IMR-90 (cell line): ENCODE data around the gene CCNI2. TPM values are rescaled to one million over a fixed set of nuclear protein-coding genes. Genes with fewer than 3 reads are reported as not detected.

Source experiments
- ATAC-seq: fragments of 200-7000 bp; cut with Tn5 transposase; 2 replicates; pipeline ENCODE4 v1.9.1; 2020; ENCODE audit warnings: low read depth, mild to moderate bottlenecking, moderate library complexity
- BruUV-seq: library from RNA; stranded (reverse); fragments of 400-500 nt; replicated peaks from 2 replicates; lab custom pipeline; 2021; lab: Mats Ljungman, UMichigan
- CTCF ChIA-PET: fragments of 300-600 bp; formaldehyde crosslinking; extraction: SDS; loops from one replicate; lab custom pipeline; 2021; ENCODE audit warnings: antibody characterized with exemption; lab: Yijun Ruan, JAX
- POLR2A ChIA-PET: fragments of 300-600 bp; sonication (Branson Sonifier 250); formaldehyde crosslinking; loops from one replicate; lab custom pipeline; 2022; ENCODE audit warnings: antibody characterized with exemption; ENCODE audit not compliant: unreplicated experiment; lab: Charles Lee
- DNase-seq: peaks from one replicate; pipeline ENCODE4 v3.0.0; 2013
- H2AFZ ChIP-seq: replicated peaks from 2 replicates; pipeline ENCODE3; 2013; ENCODE audit warnings: low read length, mild to moderate bottlenecking; ENCODE audit not compliant: poor library complexity
- H2AK5ac ChIP-seq: 2 replicates; pipeline ENCODE4 v1.6.1; 2013; ENCODE audit warnings: low read depth, low read length, inconsistent platforms
- H2AK9ac ChIP-seq: replicated peaks from 2 replicates; pipeline ENCODE3; 2013; ENCODE audit warnings: mild to moderate bottlenecking, low read depth, low read length, moderate library complexity; ENCODE audit not compliant: poor library complexity
- H2BK120ac ChIP-seq: 2 replicates; pipeline ENCODE4 v1.6.1; 2013; ENCODE audit warnings: low read depth, low read length, inconsistent platforms
- H2BK15ac ChIP-seq: 3 replicates; pipeline ENCODE4 v1.6.1; 2013; ENCODE audit warnings: low read depth, low read length, inconsistent platforms
- H2BK20ac ChIP-seq: 2 replicates; pipeline ENCODE4 v1.6.1; 2013; ENCODE audit warnings: low read depth, mild to moderate bottlenecking, inconsistent platforms, low read length, moderate library complexity
- H2BK5ac ChIP-seq: 2 replicates; pipeline ENCODE4 v1.6.1; 2013; ENCODE audit warnings: mild to moderate bottlenecking, low read depth, low read length, inconsistent platforms; ENCODE audit not compliant: poor library complexity, severe bottlenecking
- H3K14ac ChIP-seq: replicated peaks from 2 replicates; pipeline ENCODE4 v1.6.1; 2013; ENCODE audit warnings: low read depth, low read length, inconsistent platforms
- H3K18ac ChIP-seq: 2 replicates; pipeline ENCODE4 v1.6.1; 2013; ENCODE audit warnings: low read depth, low read length, control low read depth
- H3K23ac ChIP-seq: 2 replicates; pipeline ENCODE4 v1.6.1; 2013; ENCODE audit warnings: low read depth, low read length, inconsistent platforms
- H3K27ac ChIP-seq: 2 replicates; pipeline ENCODE4 v1.5.1; 2013; ENCODE audit warnings: mild to moderate bottlenecking, control low read depth, low read length; ENCODE audit not compliant: insufficient read depth
- H3K27me3 ChIP-seq: 2 replicates; pipeline ENCODE4 v1.6.1; 2013; ENCODE audit warnings: low read length; ENCODE audit not compliant: control insufficient read depth, insufficient read depth
- H3K36me3 ChIP-seq: 2 replicates; pipeline ENCODE4 v1.6.1; 2013; ENCODE audit warnings: low read length, mixed read lengths; ENCODE audit not compliant: control insufficient read depth, insufficient read depth
- H3K4ac ChIP-seq: 2 replicates; pipeline ENCODE4 v1.6.1; 2013; ENCODE audit warnings: low read depth, low read length, inconsistent platforms
- H3K4me1 ChIP-seq: 2 replicates; pipeline ENCODE4 v1.6.1; 2013; ENCODE audit warnings: low read length, mixed read lengths; ENCODE audit not compliant: control insufficient read depth, insufficient read depth
- H3K4me2 ChIP-seq: 2 replicates; pipeline ENCODE4 v1.6.1; 2013; ENCODE audit warnings: low read depth, mild to moderate bottlenecking, control low read depth, low read length, moderate library complexity
- H3K4me3 ChIP-seq: 2 replicates; pipeline ENCODE4 v1.5.1; 2013; ENCODE audit warnings: low read depth, mild to moderate bottlenecking, control low read depth, low read length, moderate library complexity; ENCODE audit not compliant: insufficient read depth
- H3K56ac ChIP-seq: 2 replicates; pipeline ENCODE4 v1.6.1; 2013; ENCODE audit warnings: low read length, inconsistent platforms; ENCODE audit not compliant: insufficient read depth; ENCODE audit errors: extremely low read depth
- H3K79me1 ChIP-seq, 2 experiments: 2 replicates each; pipeline ENCODE4 v1.6.1; 2013; ENCODE audit warnings: low read length in 2 of 2, inconsistent platforms in 1 of 2, low read depth in 1 of 2
- H3K9ac ChIP-seq: 2 replicates; pipeline ENCODE4 v1.6.1; 2013; ENCODE audit warnings: low read depth, low read length, control low read depth
- H3K9me1 ChIP-seq: 2 replicates; pipeline ENCODE4 v1.6.1; 2013; ENCODE audit warnings: low read length, inconsistent platforms; ENCODE audit not compliant: insufficient read depth
- H3K9me3 ChIP-seq: 2 replicates; pipeline ENCODE4 v1.6.1; 2013; ENCODE audit warnings: low read length; ENCODE audit not compliant: control insufficient read depth, insufficient read depth
- H4K20me1 ChIP-seq: 2 replicates; pipeline ENCODE4 v1.6.1; 2013; ENCODE audit warnings: low read length, inconsistent platforms; ENCODE audit not compliant: insufficient read depth
- H4K5ac ChIP-seq: 2 replicates; pipeline ENCODE4 v1.6.1; 2013; ENCODE audit warnings: mild to moderate bottlenecking, low read depth, low read length, control low read depth
- H4K8ac ChIP-seq, 2 experiments: 2 replicates each; pipeline ENCODE4 v1.6.1; 2013; ENCODE audit warnings: low read depth in 2 of 2, low read length in 2 of 2, control low read depth in 1 of 2, inconsistent platforms in 1 of 2
- H4K91ac ChIP-seq: 2 replicates; pipeline ENCODE4 v1.6.1; 2013; ENCODE audit warnings: low read depth, low read length, inconsistent platforms; ENCODE audit not compliant: insufficient read depth
- ELK1 ChIP-seq: fragments of 150-350 bp; IDR thresholded peaks from 2 replicates; pipeline ENCODE4 v1.6.1; 2016; ENCODE audit warnings: low read depth, mild to moderate bottlenecking, low read length, moderate library complexity, borderline replicate concordance
- FOS ChIP-seq: fragments of 150-350 bp; IDR thresholded peaks from 2 replicates; pipeline ENCODE4 v1.6.1; 2016; ENCODE audit warnings: low read depth, low read length
- MAFK ChIP-seq: IDR thresholded peaks from 2 replicates; pipeline ENCODE4 v1.6.1; 2012; ENCODE audit warnings: low read depth, low read length, improper control_type of control experiment
- MAZ ChIP-seq: IDR thresholded peaks from 2 replicates; pipeline ENCODE4 v1.6.1; 2012; ENCODE audit warnings: low read depth, mild to moderate bottlenecking, low read length, improper control_type of control experiment, moderate library complexity, borderline replicate concordance
- RCOR1 ChIP-seq: IDR thresholded peaks from 2 replicates; pipeline ENCODE4 v1.6.1; 2012; ENCODE audit warnings: mild to moderate bottlenecking, low read length, improper control_type of control experiment; ENCODE audit not compliant: insufficient replicate concordance
- RFX5 ChIP-seq: IDR thresholded peaks from 2 replicates; pipeline ENCODE4 v1.8.0; 2012; ENCODE audit warnings: low read depth, mild to moderate bottlenecking, low read length, moderate library complexity
- WGBS, 2 experiments: methylation state at CpG; one replicate each; pipeline versions ENCODE4 v1.1.5 to v1.1.7; 2013; ENCODE audit warnings: missing lambda C conversion rate in 2 of 2; ENCODE audit not compliant: insufficient read length in 1 of 2; ENCODE audit errors: extremely low coverage in 2 of 2; 5-methylcytosine and 5-hydroxymethylcytosine counted together
- dilution Hi-C: fragments of 300-500 bp; cut with HindIII; formaldehyde crosslinking; loops from one replicate; pipeline ENCODE4 v1.14.3; 2018; ENCODE audit warnings: low sequenced_read_pairs; ENCODE audit not compliant: unreplicated experiment
- in situ Hi-C: fragments of 300-500 bp; cut with MboI; formaldehyde crosslinking; loops from 3 replicates; pipeline ENCODE4 v1.14.3; 2019; ENCODE audit warnings: low sequenced_read_pairs, inconsistent platforms, mixed read lengths
- intact Hi-C: fragments of 100-400 bp; cut with micrococcal nuclease; formaldehyde crosslinking; loops from 2 replicates; pipeline ENCODE4 v1.10.0; 2022
- polyA plus RNA-seq, 3 experiments: library from polyadenylated mRNA; depleted of rRNA; stranded (reverse); fragments of >200 nt; gene quantifications; 2 replicates each; pipeline ENCODE4 v1.2.3, GENCODE V29; 2012; ENCODE audit warnings: low replicate concordance in 1 of 3
- total RNA-seq: library from RNA; depleted of rRNA; stranded (reverse); fragments of >200 nt; gene quantifications from 2 replicates; pipeline ENCODE4 v1.2.3, GENCODE V29; 2012

Gene CCNI2
- total and polyA plus RNA-seq, 2 of the 4 experiments (the other 2 are of a cell fraction): not detected

- TF ChIP-seq RCOR1: no peak
Observed at GRCh38 chr5:132788990-132789886, 42.0 kb downstream of the CCNI2 start (continued).

- TF ChIP-seq FOS (no peak), RFX5 (no peak), MAZ (no peak), MAFK (no peak), ELK1 (no peak)
- intact Hi-C loops: no loop called here
- ATAC-seq: no peak
Observed at GRCh38 chr5:132790201-132790865, 43.1 kb downstream of the CCNI2 start.

More at GRCh38 chr5:132790201-132790865, 43.1 kb downstream of the CCNI2 start:
- Histone ChIP-seq H3K14ac (no peak overlapping the region), H3K9me1 (no peaks in the 10 kb centered on the region), H3K79me1 (no peaks in the 10 kb centered on the region), H2BK15ac (no peak overlapping the region), H4K8ac (no peak overlapping the region), H3K27ac (no peak overlapping the region), H3K27me3 (peaks cover 13% of the 10 kb centered on the region), H2AK5ac (no peak overlapping the region), H3K18ac (no peak overlapping the region), H3K9me3 (no peaks in the 10 kb centered on the region), H4K20me1 (no peaks in the 10 kb centered on the region), H3K56ac (no peak overlapping the region), H3K36me3 (no peaks in the 10 kb centered on the region), H3K4ac (no peak overlapping the region), H2AK9ac (no peak overlapping the region), H2BK120ac (no peak overlapping the region), H2AFZ (no peak overlapping the region), H3K4me1 (peaks cover 2% of the 10 kb centered on the region; the same call in 1 of the 2 replicates), H3K4me3 (no peak overlapping the region), H4K5ac (no peak overlapping the region), H2BK20ac (no peak overlapping the region), H2BK5ac (no peak overlapping the region), H4K91ac (no peak overlapping the region), H3K23ac (no peak overlapping the region), H3K4me2 (no peak overlapping the region), H3K9ac (no peak overlapping the region)
- CTCF ChIA-PET: interaction anchor here (0.7 kb wide), 1 partner anchor 263 kb away, joined by 3 read pairs; no protein-coding TSS in a partner anchor
- BruUV-seq: no TSS peak
- WGBS, 2 experiments: 67% methylated on average over 1 of the region's 2 CpGs; no CpG with 5 or more reads in 1 of the 2 experiments
- in situ Hi-C loops: no loop called here
- dilution Hi-C loops: no loop called here
- POLR2A ChIA-PET: no interaction called here
- DNase-seq: no peak
